Cardiac fibroblast (primary cell): ENCODE results near the gene TEKTIP1.

Experiments used
- DNase-seq, 2 donors: peaks; one replicate each; pipeline versions ENCODE4 v3.0.0 to v3.0.0-alpha.2; 2010; ENCODE audit warnings: low read depth in 2 of 2
- H3K4me3 ChIP-seq, 2 donors: replicated peaks in 1 of 2; 1 replicate in 1 of 2; 2 replicates in 1 of 2; pipeline ENCODE4 v1.5.1; 2011; ENCODE audit warnings: low read depth in 2 of 2, low read length in 2 of 2, mild to moderate bottlenecking in 2 of 2, moderate library complexity in 1 of 2
- CTCF ChIP-seq: IDR thresholded peaks from one replicate; pipeline ENCODE4 v1.5.1; 2011; ENCODE audit warnings: low read depth, mild to moderate bottlenecking, low read length, inconsistent platforms

The TEKTIP1 gene

GRCh38 chr19:3551792-3552095, 12.8 kb downstream of the TEKTIP1 start:
- H3K4me3 ChIP-seq: no peak overlapping the region
- no peak for TF ChIP-seq CTCF
- no peak for DNase-seq

GRCh38 chr19:3554254-3555083, 15.5 kb downstream of the TEKTIP1 start:
- H3K4me3 ChIP-seq: no peak overlapping the region
- DNase-seq: no peak

GRCh38 chr19:3555653-3556422, 16.9 kb downstream of the TEKTIP1 start:
- peak overlapping the region; percentile 69 to 96 for H3K4me3 ChIP-seq
- no peak for TF ChIP-seq CTCF
- no peak for DNase-seq

More at GRCh38 chr19:3554254-3555083, 15.5 kb downstream of the TEKTIP1 start:
- TF ChIP-seq CTCF: no peak

- no peak for TF ChIP-seq CTCF
- no peak for DNase-seq
- peak overlapping the region; percentile 69 to 96 for H3K4me3 ChIP-seq
Measured at GRCh38 chr19:3556423-3556977, 17.5 kb downstream of the TEKTIP1 start.

- peak overlapping the region; percentile 69 to 96 for H3K4me3 ChIP-seq
- no peak for TF ChIP-seq CTCF
- DNase-seq: no peak
Measured at GRCh38 chr19:3556978-3557460, 18.0 kb downstream of the TEKTIP1 start.

GRCh38 chr19:3557461-3558248, 18.7 kb downstream of the TEKTIP1 start, which contains the start of gene MFSD12:
MFSD12 (minus strand) TSS chr19:3557586; CDS start chr19:3557403, 183 bp downstream.
- peak; percentile 92 to 93 for DNase-seq
- no peak for TF ChIP-seq CTCF

More at GRCh38 chr19:3557461-3558248, 18.7 kb downstream of the TEKTIP1 start, which contains the start of gene MFSD12:
- peak within 1 kb of the TSS; percentile 69 to 96 for H3K4me3 ChIP-seq
